Ishikawa (cell line): ENCODE measurements around the gene VWA5B1.

Source experiments
- CREB1 ChIP-seq: IDR thresholded peaks from 2 replicates; pipeline ENCODE4 v1.6.1; 2012; ENCODE audit warnings: low read depth
- EP300 ChIP-seq: IDR thresholded peaks from 2 replicates; pipeline ENCODE4 v1.6.1; 2012; ENCODE audit warnings: borderline replicate concordance
- FOXM1 ChIP-seq: IDR thresholded peaks from 2 replicates; pipeline ENCODE4 v1.6.1; 2012; ENCODE audit warnings: low read depth, borderline replicate concordance
- NFIC ChIP-seq: IDR thresholded peaks from 2 replicates; pipeline ENCODE4 v1.6.1; 2012
- RAD21 ChIP-seq: IDR thresholded peaks from 2 replicates; pipeline ENCODE4 v1.6.1; 2012; ENCODE audit warnings: low read depth
- TCF12 ChIP-seq: IDR thresholded peaks from 2 replicates; pipeline ENCODE4 v1.6.1; 2012; ENCODE audit warnings: low read depth
- TF ChIP-seq, protein P1 (sequence below): IDR thresholded peaks from 2 replicates; pipeline ENCODE4 v1.6.1; 2012

DNA sequence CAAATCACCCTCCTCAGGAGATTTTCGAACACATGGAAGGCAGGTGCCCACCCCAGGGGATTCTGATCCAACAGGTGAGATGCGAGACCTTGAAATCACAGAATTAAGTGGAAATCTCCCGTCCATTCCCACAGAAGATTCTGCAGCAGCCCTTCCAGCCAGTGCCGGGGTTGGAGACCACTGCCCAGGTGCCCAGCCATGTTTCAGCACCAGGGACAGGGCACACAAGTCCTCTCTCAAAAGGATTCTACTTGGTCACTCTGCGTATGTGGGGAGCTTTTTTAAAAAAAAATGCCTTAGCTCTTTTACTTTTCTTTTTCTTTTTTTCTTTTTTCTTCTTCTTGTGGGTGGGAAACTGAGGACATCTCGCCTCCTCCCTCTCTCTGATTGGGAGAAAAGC is 80.7 kb downstream of the VWA5B1 start:
- TF ChIP-seq NFIC: no peak
- TF ChIP-seq CREB1: no peak
- TF ChIP-seq EP300: no peak
- TF ChIP-seq RAD21: no peak
- TF ChIP-seq, protein P1, sequence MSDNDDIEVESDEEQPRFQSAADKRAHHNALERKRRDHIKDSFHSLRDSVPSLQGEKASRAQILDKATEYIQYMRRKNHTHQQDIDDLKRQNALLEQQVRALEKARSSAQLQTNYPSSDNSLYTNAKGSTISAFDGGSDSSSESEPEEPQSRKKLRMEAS: no peak
- TF ChIP-seq TCF12: no peak
- TF ChIP-seq FOXM1: no peak
